NCI-H2196 treated with DMSO at 0.1 percent for 48 hours (cell line): Measurements from ENCODE around the gene PRRG2.

Experiments used
- DNase-seq: peaks from one replicate; lab custom pipeline; 2025; ENCODE audit not compliant: unreplicated experiment; lab: John Stamatoyannopoulos, UW

PRRG2 gene

DNA sequence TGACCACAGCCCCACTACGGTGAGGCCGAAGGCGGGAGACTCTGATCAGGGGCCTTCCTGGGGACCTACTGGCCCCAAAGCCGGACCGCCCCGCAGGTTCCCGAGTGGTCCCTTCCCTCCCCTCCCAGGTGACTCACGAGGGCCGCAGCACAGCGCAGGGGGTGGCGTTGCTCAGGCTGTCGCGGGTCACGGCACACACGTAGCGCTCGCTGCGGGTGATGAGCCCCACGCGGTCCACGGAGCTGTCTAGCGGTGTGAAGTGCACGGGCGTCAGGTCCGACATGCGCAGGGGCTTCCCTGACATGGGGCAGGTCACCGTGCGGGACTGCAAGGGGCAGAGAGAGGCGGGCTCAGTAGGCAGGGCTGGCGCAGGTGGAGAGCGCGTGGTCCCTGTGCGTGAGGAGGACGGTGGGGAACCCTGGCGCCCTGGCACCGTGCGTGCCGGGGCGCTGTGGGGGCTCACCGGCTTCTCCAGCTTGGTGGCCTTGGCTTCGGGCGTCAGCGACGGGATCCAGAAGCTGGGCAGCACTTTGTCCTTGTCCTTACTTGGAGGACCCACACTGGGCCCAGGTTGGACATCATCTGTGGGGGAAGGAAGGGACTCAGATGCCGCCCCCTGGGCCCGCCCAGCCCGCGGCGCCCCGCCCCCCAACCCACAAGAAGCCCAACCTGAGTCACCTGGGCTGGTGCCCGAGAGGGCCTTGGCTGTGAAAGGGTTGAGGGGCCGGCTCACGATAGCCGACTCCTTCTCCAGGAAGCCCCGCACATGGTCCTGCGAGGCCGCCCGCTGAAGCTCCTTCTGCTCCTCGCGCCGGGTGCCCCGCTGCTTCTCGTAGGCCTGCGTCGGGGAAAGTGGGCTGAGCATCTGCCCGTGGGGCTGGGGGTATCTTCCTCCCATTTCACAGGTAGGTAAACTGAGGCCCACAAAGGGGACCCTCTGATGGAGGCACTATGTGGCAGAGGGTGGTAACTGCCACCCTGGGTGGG is 24.4 kb upstream of the PRRG2 start:
- DNase-seq, result no peak

GRCh38 chr19:49557641-49558325 is 23.3 kb upstream of the PRRG2 start:
- no peak for DNase-seq

- no peak for DNase-seq
These were observed 22.5 kb upstream of the PRRG2 start for GRCh38 chr19:49558591-49558990.

GRCh38 chr19:49559443-49559842 is 21.7 kb upstream of the PRRG2 start:
- DNase-seq, result no peak

- no peak for DNase-seq
These were observed 21.2 kb upstream of the PRRG2 start for GRCh38 chr19:49559928-49560327.

GRCh38 chr19:49560358-49560900 is 20.7 kb upstream of the PRRG2 start:
- no peak for DNase-seq

DNA sequence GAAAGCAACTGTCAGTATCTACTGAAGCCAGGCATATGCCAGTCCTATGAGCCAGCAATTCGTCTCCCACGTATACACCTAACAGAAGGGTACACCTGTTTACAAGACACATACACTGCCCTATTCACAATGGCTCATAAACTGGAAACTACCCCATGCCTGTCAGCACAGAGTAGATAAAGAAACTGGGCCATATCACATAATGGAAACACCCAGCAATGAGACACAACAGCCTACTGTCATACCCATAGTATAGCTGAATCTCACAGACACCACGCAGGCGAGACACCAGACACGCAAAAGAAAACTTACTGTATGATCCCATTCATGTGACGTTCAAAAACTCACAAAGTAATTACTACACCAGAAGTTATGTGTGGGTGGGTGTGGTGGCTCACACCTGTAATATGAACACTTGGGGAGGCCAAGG is 16.5 kb upstream of the PRRG2 start:
- DNase-seq, result no peak

DNA sequence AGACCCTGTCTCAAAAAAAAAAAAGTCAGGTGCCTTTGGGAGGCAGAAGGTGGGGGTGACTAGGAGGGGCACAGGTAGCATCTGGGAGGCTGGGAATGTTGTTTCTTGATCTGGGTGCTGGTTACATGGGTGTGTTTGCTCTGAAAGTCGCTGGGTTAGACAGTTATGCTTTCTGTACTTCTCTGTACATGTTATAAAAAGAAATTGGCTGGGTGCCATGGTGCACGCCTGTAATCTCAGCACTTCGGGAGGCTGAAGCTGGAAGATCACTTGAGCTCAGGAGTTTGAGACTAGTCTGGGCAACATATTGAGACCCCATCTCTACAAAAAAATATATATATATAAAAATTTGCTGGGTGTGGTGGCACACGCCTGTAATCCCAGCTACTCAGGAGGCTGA is 15.9 kb upstream of the PRRG2 start:
- no peak for DNase-seq

DNA sequence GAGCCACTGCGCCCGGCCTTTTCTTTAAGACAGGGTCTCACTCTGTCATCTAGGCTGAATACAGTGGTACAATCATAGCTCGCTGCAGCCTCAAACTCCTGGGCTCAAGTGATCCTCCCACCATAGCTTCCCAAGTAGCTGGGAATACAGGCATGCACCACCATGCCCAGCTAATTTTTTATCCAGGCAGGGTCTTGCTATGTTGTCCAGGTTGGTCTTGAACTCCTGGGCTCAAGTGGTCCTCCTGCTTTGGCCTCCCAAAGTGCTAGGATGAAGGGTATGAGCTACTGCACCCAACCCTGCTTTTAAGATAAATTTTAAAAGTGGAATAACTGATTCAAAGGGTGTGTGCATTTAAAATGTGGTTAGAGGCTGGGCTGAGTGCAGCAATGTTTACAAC is 14.8 kb upstream of the PRRG2 start:
- no peak for DNase-seq

GRCh38 chr19:49567861-49568441 is 13.2 kb upstream of the PRRG2 start:
- DNase-seq, result no peak

DNA sequence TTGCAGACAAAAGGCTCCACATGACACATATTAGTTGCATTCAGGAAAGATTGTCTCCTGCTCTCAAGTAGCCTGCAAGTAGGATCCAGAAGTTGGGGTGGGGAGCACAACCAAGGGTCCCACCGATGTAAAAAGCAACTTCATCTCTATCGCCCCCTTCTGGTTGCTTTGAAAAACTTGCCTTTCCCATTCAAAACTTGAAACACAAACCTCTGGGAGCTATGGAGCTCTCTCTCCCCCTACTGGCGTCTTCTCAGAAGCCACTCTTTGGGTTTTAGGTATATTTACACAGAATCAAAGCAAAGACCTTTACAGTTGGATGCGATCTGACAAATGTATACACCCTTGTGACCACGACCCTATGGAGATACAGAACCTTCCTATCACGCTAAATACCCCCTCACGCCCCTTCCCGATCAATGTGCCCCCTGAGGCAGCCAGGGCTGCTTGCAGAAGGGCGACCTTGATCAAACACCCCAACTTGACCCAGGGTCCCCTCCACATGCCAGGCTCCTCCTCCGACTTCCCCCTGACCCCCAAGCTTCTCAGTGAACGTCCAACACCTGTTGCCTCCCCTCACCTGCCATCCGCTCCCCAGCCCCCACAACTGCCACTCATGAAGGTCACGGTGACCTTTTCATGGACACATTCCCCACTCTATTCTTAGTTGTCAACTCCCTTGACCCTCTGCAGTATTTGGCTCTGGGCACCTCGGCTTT is 10.8 kb upstream of the PRRG2 start:
- DNase-seq, result peak; percentile 79

GRCh38 chr19:49570997-49571676 is 10.0 kb upstream of the PRRG2 start:
- no peak for DNase-seq

DNA sequence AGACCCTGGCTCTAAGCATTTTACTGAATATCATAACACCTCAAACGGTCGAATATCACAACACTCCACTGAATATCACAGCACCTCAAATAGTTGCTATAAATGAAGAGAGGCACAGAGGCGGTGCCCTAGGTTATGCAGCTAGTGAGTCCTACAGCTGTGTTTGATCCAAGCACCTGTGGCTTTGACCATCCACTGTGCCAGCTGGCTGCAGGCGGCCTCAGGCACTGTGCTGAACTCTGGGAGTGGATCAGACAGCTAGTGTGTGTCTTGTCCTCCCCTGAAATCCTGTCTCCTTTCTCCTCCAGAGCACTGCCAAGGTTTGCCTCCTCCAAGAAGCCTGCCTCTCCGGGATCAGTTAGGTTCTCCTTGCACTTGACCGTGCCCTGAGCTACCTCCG is 8.1 kb upstream of the PRRG2 start:
- no peak for DNase-seq

DNA sequence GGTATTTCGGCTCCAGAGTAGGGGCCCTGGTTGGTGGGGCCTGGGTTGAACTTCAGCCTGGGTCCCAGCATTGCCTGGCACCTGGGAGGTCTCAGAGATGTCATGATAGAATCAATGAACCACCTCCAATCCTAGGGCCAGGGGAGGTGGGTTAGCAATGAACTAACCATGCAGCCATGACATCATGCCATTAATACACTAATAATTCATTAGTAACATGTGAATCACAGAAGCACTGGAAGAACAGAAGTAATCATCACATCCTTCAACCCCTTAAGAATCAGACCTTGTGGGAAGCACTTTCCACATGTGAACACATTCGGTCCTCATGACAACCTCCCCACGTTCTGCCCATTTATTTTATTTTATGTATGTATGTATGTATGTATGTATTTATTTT is 7.7 kb upstream of the PRRG2 start:
- DNase-seq, result no peak

- no peak for DNase-seq
These were observed 6.8 kb upstream of the PRRG2 start for GRCh38 chr19:49574206-49574755.

DNA sequence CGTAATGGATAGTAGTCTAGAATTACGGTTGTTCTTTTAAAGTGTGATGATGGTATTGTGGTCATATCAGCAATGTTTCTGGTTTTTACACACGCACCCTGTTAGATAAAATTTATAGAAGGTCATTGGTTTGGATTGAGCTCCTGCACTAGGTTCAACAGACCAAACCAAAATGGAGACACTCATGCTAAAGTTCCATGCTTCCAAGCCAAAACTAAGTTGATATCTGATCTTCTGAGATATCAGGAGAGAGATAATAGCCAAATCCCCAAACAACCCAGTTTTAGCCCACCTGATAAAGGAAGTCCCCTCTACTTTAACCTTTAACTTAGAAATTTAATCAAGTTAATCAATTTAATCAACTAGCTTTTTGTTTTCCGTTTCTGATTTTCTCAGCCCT is 1.9 kb upstream of the PRRG2 start:
- DNase-seq, result no peak

- no peak for DNase-seq
These were observed 1.2 kb upstream of the PRRG2 start for GRCh38 chr19:49579947-49580263.

GRCh38 chr19:49580264-49581006 is 681 bp upstream of the PRRG2 start, which contains the start of gene NOSIP:
Gene NOSIP, minus strand, starts transcription at chr19:49580556. Its CDS starts 19,865 bp downstream, at chr19:49560691.
- peak; percentile 87 for DNase-seq

DNA sequence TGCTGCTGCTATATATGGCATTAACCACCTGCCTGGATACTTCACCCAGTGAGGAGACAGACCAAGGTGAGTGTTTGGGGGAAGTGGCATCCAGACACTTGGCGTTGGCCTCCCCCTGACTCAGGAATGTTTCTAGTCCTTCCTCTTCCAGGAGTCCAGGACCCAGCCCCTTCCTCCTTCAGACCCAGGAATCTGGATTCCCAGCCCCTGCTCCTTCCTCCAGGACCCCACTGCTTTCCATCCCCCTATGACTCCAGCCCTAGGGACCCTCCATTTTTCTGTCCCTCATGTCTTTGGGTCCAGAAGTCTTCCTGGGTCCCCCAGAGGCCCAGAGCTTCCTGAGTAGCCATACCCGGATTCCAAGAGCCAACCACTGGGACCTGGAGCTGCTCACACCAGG is 2.1 kb downstream of the PRRG2 start:
- no peak for DNase-seq
